Hepatocyte (in vitro differentiated cells): ENCODE results near the gene TRIM44.

ENCODE experiments used
- CTCF ChIP-seq: fragments of 200-600 bp; sonication (generic); IDR thresholded peaks from 2 replicates; pipeline ENCODE4 v1.5.1; 2016; ENCODE audit warnings: antibody characterized with exemption, mild to moderate bottlenecking; ENCODE audit not compliant: poor library complexity
- EZH2 ChIP-seq: fragments of 200-600 bp; sonication (generic); IDR thresholded peaks from 2 replicates; pipeline ENCODE4 v1.6.1; 2016; ENCODE audit warnings: antibody characterized with exemption, mild to moderate bottlenecking, borderline replicate concordance

- TF ChIP-seq EZH2 (no peak), CTCF (no peak)
These were observed 147.0 kb downstream of the TRIM44 start for GRCh38 chr11:35809561-35809960.
